ENCODE results near the gene NUBP2. TPM values are rescaled to one million over a fixed set of nuclear protein-coding genes. Genes with fewer than 3 reads are reported as not detected.

Gene NUBP2
- total and polyA plus RNA-seq, 8 donors = 14.7 to 171 (median 67.7) TPM

DNA sequence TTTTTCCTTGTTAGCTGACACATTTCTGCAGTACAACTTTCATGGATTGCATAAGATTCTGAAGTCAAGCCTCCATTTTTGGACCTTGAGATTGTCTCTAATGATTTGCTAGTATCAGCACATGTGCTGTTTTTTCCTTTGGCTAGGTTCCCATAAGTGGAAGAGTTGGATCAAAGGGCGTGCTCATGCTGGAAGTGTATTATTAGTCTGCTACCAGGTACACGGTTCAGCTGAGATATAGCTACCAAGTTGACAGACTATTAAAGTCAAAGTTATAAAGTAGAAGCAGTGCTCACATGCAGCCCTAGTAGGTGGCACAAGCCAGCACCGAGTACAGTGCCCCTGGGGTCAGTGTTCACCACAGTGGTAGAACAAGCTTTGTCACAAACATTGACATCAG is 47.5 kb downstream of the NUBP2 start:
- H3K36me3 ChIP-seq = peaks cover 0 to 16% (median 8%) of the 10 kb centered on the region in 4 donors
- DNase-seq = peak; percentile 47 to 58
- peak overlapping the region in 4 of 5 donors; percentile 22 to 62 (median 42) for H3K27ac ChIP-seq
- H3K4me3 ChIP-seq = no peak overlapping the region
- no peaks in the 10 kb centered on the region for H3K27me3 ChIP-seq
- 28 to 35% (median 31%) methylated on average over 3 of the region's 3 CpGs for WGBS, 5 donors
- H3K9me3 ChIP-seq = no peaks in the 10 kb centered on the region
- TF ChIP-seq, protein P1, sequence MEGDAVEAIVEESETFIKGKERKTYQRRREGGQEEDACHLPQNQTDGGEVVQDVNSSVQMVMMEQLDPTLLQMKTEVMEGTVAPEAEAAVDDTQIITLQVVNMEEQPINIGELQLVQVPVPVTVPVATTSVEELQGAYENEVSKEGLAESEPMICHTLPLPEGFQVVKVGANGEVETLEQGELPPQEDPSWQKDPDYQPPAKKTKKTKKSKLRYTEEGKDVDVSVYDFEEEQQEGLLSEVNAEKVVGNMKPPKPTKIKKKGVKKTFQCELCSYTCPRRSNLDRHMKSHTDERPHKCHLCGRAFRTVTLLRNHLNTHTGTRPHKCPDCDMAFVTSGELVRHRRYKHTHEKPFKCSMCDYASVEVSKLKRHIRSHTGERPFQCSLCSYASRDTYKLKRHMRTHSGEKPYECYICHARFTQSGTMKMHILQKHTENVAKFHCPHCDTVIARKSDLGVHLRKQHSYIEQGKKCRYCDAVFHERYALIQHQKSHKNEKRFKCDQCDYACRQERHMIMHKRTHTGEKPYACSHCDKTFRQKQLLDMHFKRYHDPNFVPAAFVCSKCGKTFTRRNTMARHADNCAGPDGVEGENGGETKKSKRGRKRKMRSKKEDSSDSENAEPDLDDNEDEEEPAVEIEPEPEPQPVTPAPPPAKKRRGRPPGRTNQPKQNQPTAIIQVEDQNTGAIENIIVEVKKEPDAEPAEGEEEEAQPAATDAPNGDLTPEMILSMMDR (IDR thresholded peaks at IDR 0.05) = no peak
- TF ChIP-seq POLR2AphosphoS5 (IDR thresholded peaks at IDR 0.05) = peak in 1 of 3 donors; percentile 24
- peaks cover 26 to 50% (median 44%) of the 10 kb centered on the region in 4 donors for H3K4me1 ChIP-seq
- intact Hi-C loops (cut with DNase I; ENCODE audit: low total_unique reads) = no loop called here

DNA sequence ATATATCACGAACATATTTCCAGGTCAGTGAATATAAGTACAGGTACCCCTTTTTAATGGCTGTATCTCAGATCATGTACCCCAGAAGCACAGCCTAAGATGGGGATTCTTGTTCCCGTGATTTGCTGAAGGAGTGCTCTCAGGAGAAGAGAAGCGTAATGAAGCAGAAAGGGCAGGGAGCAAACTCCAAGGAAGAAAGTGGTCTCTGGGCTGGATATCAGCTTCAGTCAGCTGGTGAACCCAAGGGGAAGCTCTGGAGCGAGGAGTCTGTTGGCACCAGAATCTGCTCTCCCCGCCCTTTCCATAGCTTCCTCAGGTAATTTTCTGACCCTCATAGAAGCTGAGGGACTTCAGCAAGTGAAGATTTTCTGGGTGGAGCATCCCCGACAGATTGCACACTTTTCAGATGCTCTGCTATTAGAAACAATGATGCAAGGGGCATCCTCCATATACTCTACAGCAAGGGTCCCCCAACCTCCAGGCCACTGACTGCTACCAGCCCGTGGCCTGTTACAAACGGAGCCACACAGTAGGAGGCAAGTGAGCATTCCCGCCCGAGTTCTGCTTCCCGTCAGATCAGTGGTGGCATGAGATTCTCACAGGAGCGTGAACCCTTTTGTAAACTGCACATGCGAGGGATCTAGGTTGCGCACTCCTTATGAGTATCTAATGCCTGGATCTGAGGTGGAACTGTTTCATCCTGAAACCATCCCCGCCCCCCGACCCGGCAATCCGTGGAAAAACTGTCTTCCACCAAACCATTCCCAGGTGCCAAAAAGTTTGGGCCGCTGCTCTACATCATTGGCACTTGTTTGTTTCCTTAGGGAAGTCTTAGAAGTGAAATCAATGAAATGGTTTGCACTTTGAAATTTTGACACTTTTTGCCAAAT is 48.7 kb downstream of the NUBP2 start:
- Histone ChIP-seq H3K4me3 (no peak overlapping the region), H3K4me1 (peaks cover 19 to 41% (median 36%) of the 10 kb centered on the region in 4 donors), H3K27me3 (no peaks in the 10 kb centered on the region), H3K9me3 (no peaks in the 10 kb centered on the region), H3K27ac (peak overlapping the region in 1 of 5 donors; percentile 62), H3K36me3 (peaks cover 0 to 16% (median 8%) of the 10 kb centered on the region in 4 donors)
- no peak for DNase-seq
- TF ChIP-seq, protein P1 (IDR thresholded peaks at IDR 0.05) = no peak
- TF ChIP-seq POLR2AphosphoS5 (IDR thresholded peaks at IDR 0.05) = no peak
- TF ChIP-seq EP300 (IDR thresholded peaks at IDR 0.05) = no peak
- no peak for TF ChIP-seq POLR2A (IDR thresholded peaks at IDR 0.05)
- whole genome bisulfite sequencing, 5 donors = 83 to 94% (median 87%) methylated on average over 19 of the region's 19 CpGs
- intact Hi-C loops (cut with DNase I; ENCODE audit: low total_unique reads) = no loop called here

DNA sequence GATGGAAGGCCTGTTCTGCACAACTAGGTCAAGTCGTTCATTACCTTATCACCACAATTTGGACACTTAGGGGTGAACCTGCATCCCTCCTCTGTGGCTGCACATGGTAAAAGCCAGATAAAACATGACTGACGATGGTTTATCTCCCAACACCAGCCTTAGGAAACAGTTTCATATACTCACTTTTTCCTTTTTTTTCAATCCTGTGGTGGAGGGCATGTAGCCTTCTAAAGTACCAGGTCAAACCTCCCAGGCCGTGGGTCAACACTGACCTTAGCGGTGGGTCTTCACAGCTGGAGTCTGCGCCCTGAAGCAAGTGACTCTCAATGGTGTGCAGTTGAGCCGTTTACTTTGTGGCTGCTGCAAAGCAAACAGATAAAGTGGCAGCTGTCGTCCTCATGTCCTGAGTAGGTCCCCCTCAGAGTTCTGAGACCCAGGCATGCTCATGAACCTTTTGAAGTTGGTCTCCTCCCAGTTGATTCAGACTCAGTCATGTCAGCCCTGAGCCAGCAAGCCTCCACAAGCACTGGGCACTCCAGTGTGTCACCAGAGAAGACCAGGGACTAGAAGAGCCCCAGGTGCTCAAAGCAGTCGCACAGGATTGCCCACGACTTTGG is 50.2 kb downstream of the NUBP2 start:
- H3K4me1 ChIP-seq = peaks cover 14 to 35% (median 29%) of the 10 kb centered on the region in 4 donors
- H3K9me3 ChIP-seq = no peaks in the 10 kb centered on the region
- no peak for DNase-seq
- 55 to 66% (median 64%) methylated on average over 9 of the region's 9 CpGs for WGBS, 5 donors
- H3K36me3 ChIP-seq = peaks cover 0 to 16% (median 8%) of the 10 kb centered on the region in 4 donors
- no peak for TF ChIP-seq POLR2AphosphoS5 (IDR thresholded peaks at IDR 0.05)
- no peak for TF ChIP-seq EP300 (IDR thresholded peaks at IDR 0.05)
- TF ChIP-seq, protein P1 (IDR thresholded peaks at IDR 0.05) = no peak
- no peak for TF ChIP-seq POLR2A (IDR thresholded peaks at IDR 0.05)
- H3K4me3 ChIP-seq = no peak overlapping the region
- no peaks in the 10 kb centered on the region for H3K27me3 ChIP-seq
- H3K27ac ChIP-seq = no peak overlapping the region
- intact Hi-C loops (cut with DNase I; ENCODE audit: low total_unique reads) = no loop called here

DNA sequence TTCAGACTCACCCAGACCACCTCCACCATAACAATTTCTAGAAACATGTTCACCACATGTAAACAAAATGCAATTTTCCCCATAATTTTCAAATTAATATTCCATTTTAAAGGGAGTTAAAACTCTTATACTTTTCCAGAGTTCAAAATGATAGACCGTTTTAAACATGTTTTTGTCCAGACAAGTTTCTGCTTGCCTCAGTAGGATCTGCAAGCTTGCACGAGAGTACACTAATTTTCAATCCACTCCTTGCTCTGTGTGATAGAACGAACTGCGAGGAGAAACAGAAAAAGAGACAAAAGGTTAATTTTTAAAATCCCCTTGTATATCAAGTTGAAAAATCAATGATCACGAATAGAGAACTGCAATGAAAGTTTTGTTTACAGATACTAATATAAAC is 51.3 kb downstream of the NUBP2 start:
- Histone ChIP-seq H3K4me1 (peaks cover 6 to 23% (median 17%) of the 10 kb centered on the region in 4 donors), H3K9me3 (no peaks in the 10 kb centered on the region), H3K27me3 (no peaks in the 10 kb centered on the region), H3K4me3 (no peak overlapping the region), H3K36me3 (peaks cover 0 to 16% (median 7%) of the 10 kb centered on the region in 4 donors), H3K27ac (no peak overlapping the region)
- TF ChIP-seq, protein P1 (IDR thresholded peaks at IDR 0.05) = no peak
- TF ChIP-seq POLR2A (IDR thresholded peaks at IDR 0.05) (no peak), POLR2AphosphoS5 (IDR thresholded peaks at IDR 0.05) (no peak), EP300 (IDR thresholded peaks at IDR 0.05) (no peak)
- intact Hi-C loops (cut with DNase I; ENCODE audit: low total_unique reads) = no loop called here
- 60 to 77% (median 70%) methylated on average over 5 of the region's 5 CpGs for WGBS, 5 donors
- no peak for DNase-seq
